Activated naive CD4-positive, alpha-beta T cell treated with anti-CD3 and anti-CD28 coated beads, Interleukin-2, amount 50 U/mL, for 72 hours (primary cell): ENCODE data around the gene ADAMTS16. TPM values are rescaled to one million over a fixed set of nuclear protein-coding genes. Genes with fewer than 3 reads are reported as not detected.
"Not testable (repeated sequence)": the region's sequence is repeated elsewhere in the genome, so short reads cannot be mapped to it uniquely, and the experiment has no call there.

Source experiments
- ATAC-seq, 2 donors: fragments of 150-1000 bp; cut with Tn5 transposase; 2 replicates each; pipeline ENCODE4 v1.10.0; 2021; ENCODE audit warnings: mild to moderate bottlenecking in 2 of 2, moderate library complexity in 2 of 2
- DNase-seq, 2 donors: peaks; one replicate each; pipeline ENCODE4 v3.0.0; 2021 to 2022; ENCODE audit warnings: low spot score in 2 of 2
- H3K27ac Mint-ChIP-seq, 2 donors: one replicate each; pipeline ENCODE4 v1.8.0; 2022; ENCODE audit warnings: mild to moderate bottlenecking in 2 of 2, mixed read lengths in 2 of 2
- H3K36me3 Mint-ChIP-seq, 2 donors: one replicate each; pipeline ENCODE4 v1.8.0; 2022; ENCODE audit warnings: mixed read lengths in 2 of 2
- H3K9me3 Mint-ChIP-seq, 2 donors: one replicate each; pipeline ENCODE4 v1.8.0; 2022; ENCODE audit warnings: mixed read lengths in 2 of 2
- total RNA-seq, 2 donors: library from RNA; stranded (reverse); gene quantifications; one replicate each; pipeline ENCODE4 v1.2.3, GENCODE V29; 2022

Gene ADAMTS16
- not detected for total RNA-seq

GRCh38 chr5:5139777-5140478 is at the start of gene ADAMTS16:
ADAMTS16 (plus strand) TSS chr5:5140330; CDS start chr5:5140468, 138 bp downstream.
- DNase-seq (no peak), ATAC-seq (peak in 1 of 2 donors; percentile 26)
- Mint-ChIP-seq H3K27ac (no peak within 1 kb of the TSS), H3K9me3 (no peaks in the 10 kb centered on the region), H3K36me3 (peaks cover 0 to 5% of the 10 kb centered on the region in 2 donors)

GRCh38 chr5:5092149-5092548 is 48.0 kb upstream of the ADAMTS16 start:
- Mint-ChIP-seq H3K9me3 (peaks cover 0 to 6% of the 10 kb centered on the region in 2 donors), H3K27ac (no peak overlapping the region), H3K36me3 (no peaks in the 10 kb centered on the region)
- DNase-seq: no peak
- ATAC-seq: no peak

GRCh38 chr5:5100635-5101034 is 39.5 kb upstream of the ADAMTS16 start:
- Mint-ChIP-seq H3K27ac (no peak overlapping the region), H3K9me3 (peaks cover 6 to 9% of the 10 kb centered on the region in 2 donors), H3K36me3 (peaks cover 0 to 5% of the 10 kb centered on the region in 2 donors)
- DNase-seq (no peak), ATAC-seq (no peak)

GRCh38 chr5:5101676-5102075 is 38.5 kb upstream of the ADAMTS16 start:
- Mint-ChIP-seq H3K36me3 (peaks cover 0 to 5% of the 10 kb centered on the region in 2 donors), H3K9me3 (peaks cover 6 to 9% of the 10 kb centered on the region in 2 donors), H3K27ac (no peak overlapping the region)
- DNase-seq (no peak), ATAC-seq (no peak)

GRCh38 chr5:5103245-5103644 is 36.9 kb upstream of the ADAMTS16 start:
- ATAC-seq (no peak), DNase-seq (no peak)
- Mint-ChIP-seq H3K36me3 (peaks cover 0 to 5% of the 10 kb centered on the region in 2 donors), H3K27ac (no peak overlapping the region), H3K9me3 (peaks cover 6 to 9% of the 10 kb centered on the region in 2 donors)

- ATAC-seq: no peak
- Mint-ChIP-seq H3K36me3 (peaks cover 0 to 5% of the 10 kb centered on the region in 2 donors), H3K9me3 (peaks cover under 1 to 3% of the 10 kb centered on the region in 2 donors), H3K27ac (no peak overlapping the region)
- no peak for DNase-seq
Measured at GRCh38 chr5:5104550-5104949, 35.6 kb upstream of the ADAMTS16 start.

- Mint-ChIP-seq H3K9me3 (peaks cover 0 to 3% of the 10 kb centered on the region in 2 donors), H3K36me3 (peaks cover 0 to 5% of the 10 kb centered on the region in 2 donors), H3K27ac (no peak overlapping the region)
- ATAC-seq (no peak), DNase-seq (no peak)
Measured at GRCh38 chr5:5105531-5105930, 34.6 kb upstream of the ADAMTS16 start.

- H3K27ac Mint-ChIP-seq: no peak overlapping the region
- DNase-seq (no peak), ATAC-seq (peak; percentile 30 to 92)
- H3K9me3 Mint-ChIP-seq: peaks cover 13 to 25% of the 10 kb centered on the region in 2 donors
- H3K36me3 Mint-ChIP-seq: peaks cover 0 to 8% of the 10 kb centered on the region in 2 donors
Measured at GRCh38 chr5:5116956-5117355, 23.2 kb upstream of the ADAMTS16 start.

GRCh38 chr5:5122776-5123175 is 17.4 kb upstream of the ADAMTS16 start:
- Mint-ChIP-seq H3K9me3 (peaks cover 6 to 15% of the 10 kb centered on the region in 2 donors), H3K36me3 (peaks cover 0 to 8% of the 10 kb centered on the region in 2 donors), H3K27ac (no peak overlapping the region)
- ATAC-seq (no peak), DNase-seq (no peak)

- H3K36me3 Mint-ChIP-seq: no peaks in the 10 kb centered on the region
- H3K27ac Mint-ChIP-seq: no peak overlapping the region
- H3K9me3 Mint-ChIP-seq: peaks cover 4 to 5% of the 10 kb centered on the region in 2 donors
- ATAC-seq (no peak), DNase-seq (no peak)
Measured at GRCh38 chr5:5124231-5124630, 15.9 kb upstream of the ADAMTS16 start.

- no peaks in the 10 kb centered on the region for H3K36me3 Mint-ChIP-seq
- no peak overlapping the region for H3K27ac Mint-ChIP-seq
- H3K9me3 Mint-ChIP-seq: no peaks in the 10 kb centered on the region
- DNase-seq (no peak), ATAC-seq (no peak)
Measured at GRCh38 chr5:5126444-5126843, 13.7 kb upstream of the ADAMTS16 start.

GRCh38 chr5:5128766-5129165 is 11.4 kb upstream of the ADAMTS16 start:
- DNase-seq: no peak
- peaks cover 0 to 1% of the 10 kb centered on the region in 2 donors for H3K36me3 Mint-ChIP-seq
- no peak overlapping the region for H3K27ac Mint-ChIP-seq
- peaks cover 0 to under 1% of the 10 kb centered on the region in 2 donors for H3K9me3 Mint-ChIP-seq
- no peak for ATAC-seq

- DNase-seq: no peak
- H3K36me3 Mint-ChIP-seq: peaks cover 0 to 4% of the 10 kb centered on the region in 2 donors
- H3K9me3 Mint-ChIP-seq: peaks cover 0 to 5% of the 10 kb centered on the region in 2 donors
- no peak overlapping the region for H3K27ac Mint-ChIP-seq
- ATAC-seq: no peak
Measured at GRCh38 chr5:5132234-5132633, 7.9 kb upstream of the ADAMTS16 start.

- ATAC-seq: no peak
- DNase-seq: no peak
- Mint-ChIP-seq H3K9me3 (peaks cover 0 to 5% of the 10 kb centered on the region in 2 donors), H3K27ac (no peak overlapping the region), H3K36me3 (peaks cover 0 to 4% of the 10 kb centered on the region in 2 donors)
Measured at GRCh38 chr5:5132693-5133295, 7.3 kb upstream of the ADAMTS16 start.

GRCh38 chr5:5134107-5134506 is 6.0 kb upstream of the ADAMTS16 start:
- Mint-ChIP-seq H3K9me3 (peaks cover 0 to 5% of the 10 kb centered on the region in 2 donors), H3K36me3 (peaks cover 4% of the 10 kb centered on the region in 2 donors), H3K27ac (no peak overlapping the region)
- ATAC-seq (no peak), DNase-seq (no peak)

GRCh38 chr5:5135957-5136676 is 4.0 kb upstream of the ADAMTS16 start:
- H3K9me3 Mint-ChIP-seq: peaks cover 0 to 5% of the 10 kb centered on the region in 2 donors
- H3K36me3 Mint-ChIP-seq: peaks cover 4 to 5% of the 10 kb centered on the region in 2 donors
- no peak for ATAC-seq
- no peak overlapping the region for H3K27ac Mint-ChIP-seq
- DNase-seq: no peak

- not testable (repeated sequence) for H3K27ac Mint-ChIP-seq, ATAC-seq, H3K36me3 Mint-ChIP-seq, H3K9me3 Mint-ChIP-seq, DNase-seq
Measured at GRCh38 chr5:5137851-5138250, 2.3 kb upstream of the ADAMTS16 start.
